IPS-18c (cell line): ENCODE data around the gene TMEM187.
"Not testable (repeated sequence)": the region's sequence is repeated elsewhere in the genome, so short reads cannot be mapped to it uniquely, and the experiment has no call there.

ENCODE experiments used
- H3K4me3 ChIP-seq: 2 replicates; pipeline ENCODE4 v1.7.0; 2013; ENCODE audit warnings: low read depth, mild to moderate bottlenecking, low read length, moderate library complexity; ENCODE audit not compliant: insufficient read depth
- H3K9me3 ChIP-seq: one replicate; pipeline ENCODE4 v1.6.1; 2013; ENCODE audit warnings: mild to moderate bottlenecking, low read length, moderate library complexity; ENCODE audit not compliant: control insufficient read depth, insufficient read depth

The TMEM187 gene

GRCh38 chrX:153974726-153975286 lies 2.3 kb downstream of the TMEM187 start:
- Histone ChIP-seq H3K9me3 (no peaks in the 10 kb centered on the region), H3K4me3 (no peak overlapping the region)

GRCh38 chrX:153980394-153980793 lies 7.8 kb downstream of the TMEM187 start:
- not testable (repeated sequence) for H3K9me3 ChIP-seq, H3K4me3 ChIP-seq

GRCh38 chrX:153981231-153981630 lies 8.7 kb downstream of the TMEM187 start:
- H3K4me3 ChIP-seq, result no peak overlapping the region
- H3K9me3 ChIP-seq, result no peaks in the 10 kb centered on the region

GRCh38 chrX:153981771-153982533 lies 9.4 kb downstream of the TMEM187 start:
- Histone ChIP-seq H3K9me3 (no peaks in the 10 kb centered on the region), H3K4me3 (no peak overlapping the region)

GRCh38 chrX:153983321-153983801 lies 10.8 kb downstream of the TMEM187 start:
- Histone ChIP-seq H3K4me3 (no peak overlapping the region), H3K9me3 (no peaks in the 10 kb centered on the region)

- Histone ChIP-seq H3K4me3 (no peak overlapping the region), H3K9me3 (no peaks in the 10 kb centered on the region)
Observed at GRCh38 chrX:153984351-153985178, 12.0 kb downstream of the TMEM187 start.

- H3K9me3 ChIP-seq, result peaks cover 3% of the 10 kb centered on the region
- no peak overlapping the region for H3K4me3 ChIP-seq
Observed at GRCh38 chrX:153988493-153988892, 15.9 kb downstream of the TMEM187 start.

GRCh38 chrX:153989973-153990655 lies 17.6 kb downstream of the TMEM187 start:
- Histone ChIP-seq H3K4me3 (no peak overlapping the region), H3K9me3 (peaks cover 5% of the 10 kb centered on the region)

- Histone ChIP-seq H3K4me3 (no peak overlapping the region), H3K9me3 (peaks cover 8% of the 10 kb centered on the region)
Observed at GRCh38 chrX:153991013-153991580, 18.5 kb downstream of the TMEM187 start.

- Histone ChIP-seq H3K9me3 (peaks cover 9% of the 10 kb centered on the region), H3K4me3 (no peak overlapping the region)
Observed at GRCh38 chrX:153992180-153992579, 19.6 kb downstream of the TMEM187 start.

GRCh38 chrX:153993079-153993478 lies 20.5 kb downstream of the TMEM187 start:
- Histone ChIP-seq H3K4me3 (no peak overlapping the region), H3K9me3 (peaks cover 11% of the 10 kb centered on the region)

- H3K9me3 ChIP-seq, result peaks cover 11% of the 10 kb centered on the region
Observed at GRCh38 chrX:153993978-153994377, 21.4 kb downstream of the TMEM187 start.

GRCh38 chrX:153994398-153994797 lies 21.8 kb downstream of the TMEM187 start:
- H3K4me3 ChIP-seq, result not testable (repeated sequence)
- H3K9me3 ChIP-seq, result peaks cover 11% of the 10 kb centered on the region

More at GRCh38 chrX:153993978-153994377, 21.4 kb downstream of the TMEM187 start:
- H3K4me3 ChIP-seq, result no peak overlapping the region

GRCh38 chrX:153995504-153995903 lies 22.9 kb downstream of the TMEM187 start:
- no peak overlapping the region for H3K4me3 ChIP-seq
- peaks cover 11% of the 10 kb centered on the region for H3K9me3 ChIP-seq

- peaks cover 21% of the 10 kb centered on the region for H3K9me3 ChIP-seq
Observed at GRCh38 chrX:153999359-154000037, 26.9 kb downstream of the TMEM187 start.

GRCh38 chrX:154000051-154000450 lies 27.5 kb downstream of the TMEM187 start:
- H3K9me3 ChIP-seq, result peaks cover 20% of the 10 kb centered on the region
- H3K4me3 ChIP-seq, result no peak overlapping the region

More at GRCh38 chrX:153999359-154000037, 26.9 kb downstream of the TMEM187 start:
- no peak overlapping the region for H3K4me3 ChIP-seq
